Stimulated activated CD4-positive, alpha-beta T cell treated with anti-CD3 and anti-CD28 coated beads, Interleukin-15, amount 100 ng/mL, for 1 hour (primary cell): ENCODE results near the gene FICD.

Source experiments
- DNase-seq, 2 donors: peaks; one replicate each; pipeline ENCODE4 v3.0.0-alpha.2; 2020; ENCODE audit warnings: low read depth in 1 of 2, low spot score in 1 of 2

FICD gene

GRCh38 chr12:108498136-108498535 lies 16.9 kb upstream of the FICD start:
- DNase-seq = no peak

DNA sequence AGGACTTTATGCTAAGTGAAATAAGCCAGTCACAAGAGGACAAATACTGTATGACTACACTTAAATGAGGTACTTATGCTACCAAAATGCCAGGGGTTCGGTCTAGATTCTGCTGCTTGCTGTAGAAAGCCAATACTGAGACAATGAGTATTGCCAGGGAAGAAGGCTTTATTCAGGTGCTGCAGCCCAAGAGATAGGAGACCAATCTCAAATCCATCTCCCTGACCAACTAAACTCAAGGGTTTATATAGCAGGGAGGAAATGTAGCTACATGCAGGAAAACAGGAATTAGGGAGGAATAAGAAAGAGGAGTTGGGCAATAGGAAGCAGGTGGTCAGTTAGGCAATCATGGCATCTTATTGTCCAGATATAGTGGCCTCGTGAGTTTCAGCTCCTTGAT lies 12.2 kb upstream of the FICD start:
- DNase-seq = no peak

DNA sequence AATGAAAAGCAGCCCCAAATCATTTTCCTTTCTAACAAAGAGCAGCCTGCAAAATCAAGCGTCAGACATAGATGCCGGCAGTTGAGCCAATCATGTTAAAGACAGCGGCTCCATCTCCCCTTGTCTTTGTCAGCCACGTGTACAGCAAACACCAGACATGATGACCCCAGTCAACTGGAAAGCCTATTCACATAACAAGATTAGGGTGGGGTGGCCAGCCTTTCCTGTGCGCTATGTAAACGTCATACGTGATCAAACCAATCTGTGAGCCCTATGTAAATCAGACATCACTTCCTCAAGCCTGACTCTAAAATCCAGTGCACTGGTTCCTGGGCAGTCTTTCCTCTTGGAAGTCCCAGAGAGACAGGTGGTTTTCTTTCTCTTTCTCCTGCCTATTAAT lies 9.9 kb upstream of the FICD start:
- no peak for DNase-seq

DNA sequence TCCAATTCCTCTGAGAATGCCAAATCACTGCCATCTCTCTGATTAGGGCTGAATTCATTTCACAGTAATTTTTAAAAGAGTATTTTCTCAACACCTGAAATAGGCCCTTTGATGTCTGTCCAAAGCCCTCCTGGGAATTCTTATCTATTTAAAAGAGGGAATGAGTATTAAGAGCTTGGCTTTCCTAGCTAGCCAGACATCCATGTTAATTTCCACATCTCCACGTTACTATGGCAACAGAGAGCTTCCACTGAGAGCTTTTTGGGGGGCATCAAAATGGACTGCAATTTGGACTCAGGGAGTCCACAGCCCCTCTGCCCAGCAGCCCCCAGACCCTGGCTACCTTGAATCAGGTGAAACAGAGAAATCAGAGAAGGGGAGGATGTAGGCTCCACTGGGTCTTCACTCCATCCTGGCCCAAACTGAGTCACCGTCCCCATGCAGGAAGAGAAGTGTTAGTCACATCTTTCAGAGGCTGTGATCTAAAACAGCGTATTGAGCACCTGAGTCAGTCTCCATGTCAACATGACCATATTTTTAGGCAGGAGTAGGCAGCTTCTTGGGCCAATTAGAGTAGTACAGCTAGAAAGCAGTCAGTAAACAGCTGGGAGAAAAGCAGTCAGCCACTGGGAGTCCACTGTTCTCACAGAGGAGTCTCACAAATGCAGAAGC lies 7.0 kb upstream of the FICD start:
- no peak for DNase-seq

GRCh38 chr12:108509806-108510205 lies 5.3 kb upstream of the FICD start:
- DNase-seq = no peak

GRCh38 chr12:108510836-108511235 lies 4.2 kb upstream of the FICD start:
- DNase-seq = no peak

DNA sequence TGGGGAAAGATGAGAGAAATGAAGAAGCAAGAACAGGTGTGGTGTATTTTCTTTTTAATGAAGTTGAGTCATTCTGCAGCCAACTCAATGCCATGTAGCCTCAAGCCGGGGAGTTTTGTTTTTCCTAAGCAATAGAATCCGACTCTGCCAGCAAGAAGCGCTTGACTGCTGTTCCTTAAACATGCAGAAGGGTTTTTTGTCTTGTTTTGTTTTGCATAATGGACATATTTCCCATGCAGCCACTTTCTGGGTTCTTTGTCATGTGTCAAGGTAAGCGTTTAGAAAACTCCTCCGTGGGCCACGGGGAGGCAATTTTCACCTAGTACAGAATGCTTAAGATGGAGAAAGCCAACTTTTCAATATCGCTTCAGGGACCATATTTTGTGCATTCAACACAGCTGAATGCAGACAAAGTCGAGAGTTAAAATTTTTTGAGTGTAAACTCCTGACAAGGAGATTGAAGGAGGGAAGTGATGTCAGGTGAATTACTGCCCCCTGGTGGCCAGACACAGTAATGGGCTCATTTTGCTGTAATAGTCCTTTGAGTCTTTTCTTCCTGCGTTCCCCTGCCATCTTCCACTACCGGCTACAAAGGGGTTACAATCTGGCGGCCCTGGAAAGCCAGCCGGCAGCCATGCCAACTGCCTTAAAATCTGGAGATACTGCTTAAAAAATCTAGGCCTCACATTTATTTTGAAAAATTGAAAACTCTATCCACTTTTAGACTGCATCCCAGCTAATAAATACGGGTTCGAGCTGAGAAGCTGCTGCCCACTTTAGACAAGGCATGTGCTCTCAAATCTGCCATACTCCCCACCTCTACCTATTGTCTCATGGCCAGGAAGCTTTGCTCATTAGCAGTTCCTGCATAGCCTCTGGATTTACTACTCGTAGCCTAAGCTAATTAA lies 3.2 kb upstream of the FICD start:
- DNase-seq = peak; percentile 54 to 56

GRCh38 chr12:108514468-108514972 lies 557 bp upstream of the FICD start:
- DNase-seq = no peak

DNA sequence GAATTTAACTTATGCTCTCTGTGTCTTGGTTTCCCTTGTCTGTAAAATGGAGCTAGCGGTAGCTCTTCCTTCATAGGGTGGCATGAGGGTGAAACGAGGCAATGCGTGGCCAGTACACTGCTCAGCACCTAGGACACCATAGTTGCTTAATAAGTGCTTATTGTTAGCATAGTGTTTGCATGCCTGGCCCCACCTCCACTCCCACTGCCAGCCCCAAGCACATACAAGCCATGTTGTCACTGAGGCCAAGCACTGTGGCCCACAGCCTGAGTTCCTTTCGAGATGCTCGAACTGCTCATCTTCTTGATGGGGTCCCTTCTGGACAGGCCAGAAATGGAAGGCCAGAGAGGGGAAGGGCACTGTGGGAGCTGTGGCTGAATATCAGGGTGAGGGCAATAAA lies 839 bp downstream of the FICD start:
- DNase-seq = no peak

- no peak for DNase-seq
These were observed 1.6 kb downstream of the FICD start for GRCh38 chr12:108516511-108517275.

GRCh38 chr12:108517288-108518100 lies 2.4 kb downstream of the FICD start:
- no peak for DNase-seq

- DNase-seq = no peak
These were observed 3.1 kb downstream of the FICD start for GRCh38 chr12:108518101-108518715.

DNA sequence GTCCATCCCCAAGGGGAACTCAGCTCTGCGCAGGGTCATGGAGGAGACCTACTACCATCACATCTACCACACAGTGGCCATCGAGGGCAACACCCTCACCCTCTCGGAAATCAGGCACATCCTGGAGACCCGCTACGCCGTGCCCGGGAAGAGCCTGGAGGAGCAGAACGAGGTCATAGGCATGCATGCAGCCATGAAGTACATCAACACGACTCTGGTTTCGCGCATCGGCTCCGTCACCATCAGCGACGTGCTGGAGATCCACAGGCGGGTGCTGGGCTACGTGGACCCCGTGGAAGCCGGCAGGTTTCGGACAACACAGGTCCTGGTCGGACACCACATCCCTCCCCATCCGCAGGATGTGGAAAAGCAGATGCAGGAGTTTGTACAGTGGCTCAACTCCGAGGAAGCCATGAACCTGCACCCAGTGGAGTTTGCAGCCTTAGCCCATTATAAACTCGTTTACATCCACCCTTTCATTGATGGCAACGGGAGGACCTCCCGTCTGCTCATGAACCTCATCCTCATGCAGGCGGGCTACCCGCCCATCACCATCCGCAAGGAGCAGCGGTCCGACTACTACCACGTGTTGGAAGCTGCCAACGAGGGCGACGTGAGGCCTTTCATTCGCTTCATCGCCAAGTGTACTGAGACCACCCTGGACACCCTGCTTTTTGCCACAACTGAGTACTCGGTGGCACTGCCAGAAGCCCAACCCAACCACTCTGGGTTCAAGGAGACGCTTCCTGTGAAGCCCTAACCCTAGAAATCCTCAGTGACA lies 3.8 kb downstream of the FICD start:
- DNase-seq = no peak

- DNase-seq = no peak
These were observed 4.5 kb downstream of the FICD start for GRCh38 chr12:108519558-108519957.

DNA sequence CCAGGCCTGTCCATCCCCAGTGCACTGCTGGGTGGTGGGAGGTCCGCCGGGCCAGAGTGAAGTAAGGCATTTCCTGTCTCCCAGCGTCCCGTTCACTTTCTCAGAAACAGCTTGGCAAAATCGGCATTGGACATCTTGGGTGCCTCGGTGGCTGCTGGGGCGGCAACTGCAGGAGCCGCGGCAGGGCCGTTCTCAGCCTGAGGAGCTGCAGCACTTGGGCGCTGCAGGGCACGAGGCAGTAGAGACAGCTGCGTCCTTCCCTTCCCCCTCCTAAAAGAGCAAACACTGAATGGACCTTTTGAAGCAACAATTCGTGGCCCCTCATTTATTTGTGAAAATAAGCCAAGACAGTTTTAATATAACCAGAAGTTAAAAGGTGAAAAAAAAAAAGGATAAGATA lies 8.3 kb downstream of the FICD start:
- DNase-seq = no peak

DNA sequence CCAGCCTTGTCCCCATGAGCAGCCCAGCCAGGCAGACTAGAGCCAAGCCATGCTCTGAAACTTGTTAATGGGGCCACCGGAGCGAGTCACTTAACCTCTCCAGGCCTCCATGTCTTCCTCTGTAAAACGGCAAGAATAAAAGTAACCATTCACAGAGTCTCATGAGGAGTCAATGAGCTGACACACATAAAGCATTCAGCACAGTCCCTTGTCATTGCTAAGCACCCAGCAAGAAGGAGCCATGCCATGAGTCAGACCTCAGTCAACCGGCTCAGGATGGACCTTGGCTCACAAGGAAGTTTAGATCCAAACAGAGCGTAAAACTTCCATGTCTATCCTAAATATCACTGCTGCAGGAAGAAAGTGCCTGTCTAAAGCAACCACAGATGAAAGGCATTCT lies 10.6 kb downstream of the FICD start:
- no peak for DNase-seq

DNA sequence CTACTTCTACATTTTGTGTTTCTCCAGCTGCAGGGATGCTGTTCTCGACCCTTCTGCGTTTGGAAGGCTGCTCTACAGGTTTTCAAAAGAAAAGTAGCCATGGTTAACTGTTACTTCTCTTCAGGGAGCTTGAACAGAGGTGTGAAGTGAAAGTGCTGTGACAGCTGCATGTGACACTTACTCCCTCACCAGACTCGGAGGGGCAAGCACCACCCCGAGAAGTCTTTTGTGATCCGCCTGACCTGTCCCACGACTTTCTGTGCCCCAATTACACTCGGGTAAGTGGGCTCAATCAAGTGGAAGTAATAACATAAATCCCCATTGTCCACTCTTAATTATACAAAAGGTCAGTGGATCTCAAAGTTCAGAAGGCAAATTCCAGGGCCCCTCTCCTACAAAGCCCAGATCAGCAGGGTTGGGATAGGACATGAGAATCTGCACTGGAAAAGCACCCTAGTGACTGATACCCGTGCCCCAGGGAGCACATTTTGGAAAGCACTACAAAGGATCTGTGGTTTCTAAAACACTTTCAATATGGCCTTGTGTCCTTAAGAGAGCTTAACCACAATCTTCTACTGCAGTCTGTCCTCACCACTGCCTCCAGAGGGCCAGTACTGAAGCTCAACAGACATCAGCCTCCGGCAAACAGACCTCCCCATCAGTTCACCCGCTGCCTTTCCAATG lies 11.5 kb downstream of the FICD start:
- DNase-seq = no peak

DNA sequence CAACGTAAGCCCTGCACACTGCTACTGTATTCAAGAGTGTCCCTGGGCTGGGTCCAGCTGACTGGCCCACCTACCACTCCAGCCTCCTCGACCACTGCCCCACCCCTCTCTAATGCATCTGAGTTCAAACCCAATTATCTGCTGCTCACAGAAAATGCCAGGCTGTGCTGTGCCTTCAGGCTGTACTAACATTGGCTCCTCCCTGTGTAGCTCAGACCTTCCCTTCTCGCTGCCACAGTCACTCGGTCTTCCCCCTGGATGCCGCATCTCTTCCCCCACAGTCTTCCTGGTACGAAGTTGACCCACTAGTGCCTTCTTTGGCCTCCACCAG lies 12.1 kb downstream of the FICD start:
- no peak for DNase-seq

- no peak for DNase-seq
These were observed 15.1 kb downstream of the FICD start for GRCh38 chr12:108530161-108530560.
